Activated CD4-positive, alpha-beta T cell treated with anti-CD3 and anti-CD28 coated beads for 1 hour (primary cell): ENCODE measurements around the gene ZNF358.
"Not testable (repeated sequence)": the region's sequence is repeated elsewhere in the genome, so short reads cannot be mapped to it uniquely, and the experiment has no call there.

Source experiments
- DNase-seq: peaks from one replicate; pipeline ENCODE4 v3.0.0-alpha.2; 2020

Gene ZNF358

DNA sequence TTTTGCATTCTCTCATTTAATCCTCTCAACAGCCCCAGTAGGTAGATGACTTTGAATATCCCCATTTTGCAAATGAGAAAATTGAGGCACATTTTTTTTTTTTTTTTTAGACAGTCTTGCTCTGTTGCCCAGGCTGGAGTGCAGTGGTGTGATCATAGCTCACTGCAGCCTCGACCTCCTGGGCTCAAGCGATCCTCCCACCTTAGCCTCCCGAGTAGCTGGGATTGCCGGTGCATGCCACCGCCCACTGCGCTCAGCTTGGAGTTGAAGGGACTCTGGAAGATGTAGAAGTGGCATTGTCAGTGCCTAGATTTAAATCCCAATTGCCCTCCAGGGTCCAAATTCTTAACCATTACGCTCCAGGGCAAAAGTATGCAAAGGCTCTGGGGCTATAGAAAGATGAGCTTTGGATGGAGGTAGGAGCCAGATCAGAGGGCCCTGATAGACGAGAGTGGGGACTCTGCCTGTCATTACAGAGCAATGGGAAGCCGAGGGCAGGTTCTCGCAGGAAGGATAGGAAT lies 5.7 kb downstream of the ZNF358 start:
- DNase-seq = no peak

DNA sequence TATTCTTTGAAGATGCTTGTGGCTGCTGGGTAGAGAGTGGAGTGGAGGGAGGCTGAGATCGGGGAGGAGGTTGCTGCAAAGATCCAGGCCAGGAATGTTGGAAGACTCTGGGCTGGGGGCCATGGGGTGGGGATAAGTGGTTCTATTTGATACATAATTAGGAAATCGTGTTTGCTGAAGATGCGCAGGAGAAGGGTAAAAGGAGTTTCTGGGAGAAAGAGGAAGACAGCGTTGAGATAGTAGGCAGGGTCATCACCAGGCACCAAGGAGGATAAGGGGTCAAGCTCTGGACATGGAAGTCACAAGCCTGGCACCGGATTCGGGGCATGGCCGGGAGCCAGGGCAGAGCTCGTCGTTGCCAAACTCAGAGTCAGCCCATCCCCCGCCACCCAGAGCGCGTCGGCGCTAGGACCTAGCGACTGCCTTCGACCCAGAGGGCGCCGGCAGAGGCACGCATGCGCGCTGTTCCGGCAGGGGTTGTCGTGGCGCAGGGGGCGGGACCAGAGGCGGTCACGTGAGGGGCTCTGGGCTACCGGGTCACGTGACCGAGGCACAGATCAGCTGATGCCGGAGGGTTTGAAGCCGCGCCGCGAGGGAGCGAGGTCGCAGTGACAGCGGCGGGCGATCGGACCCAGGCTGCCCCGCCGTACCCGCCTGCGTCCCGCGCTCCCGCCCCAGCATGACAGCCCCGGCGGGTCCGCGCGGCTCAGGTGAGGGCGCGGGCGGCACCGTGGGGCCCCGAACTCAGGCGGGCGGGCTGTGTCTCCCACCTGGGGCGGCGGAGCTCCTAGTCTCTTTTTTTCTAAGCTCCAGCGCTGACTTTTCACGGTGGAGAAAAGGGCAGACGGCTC lies 6.4 kb downstream of the ZNF358 start, which contains the start of gene MCOLN1:
Gene MCOLN1, plus strand, starts transcription at position 553 of the 851 bp plus-strand sequence. Its CDS starts 127 bp downstream, at position 680.
- DNase-seq = peak; percentile 100

DNA sequence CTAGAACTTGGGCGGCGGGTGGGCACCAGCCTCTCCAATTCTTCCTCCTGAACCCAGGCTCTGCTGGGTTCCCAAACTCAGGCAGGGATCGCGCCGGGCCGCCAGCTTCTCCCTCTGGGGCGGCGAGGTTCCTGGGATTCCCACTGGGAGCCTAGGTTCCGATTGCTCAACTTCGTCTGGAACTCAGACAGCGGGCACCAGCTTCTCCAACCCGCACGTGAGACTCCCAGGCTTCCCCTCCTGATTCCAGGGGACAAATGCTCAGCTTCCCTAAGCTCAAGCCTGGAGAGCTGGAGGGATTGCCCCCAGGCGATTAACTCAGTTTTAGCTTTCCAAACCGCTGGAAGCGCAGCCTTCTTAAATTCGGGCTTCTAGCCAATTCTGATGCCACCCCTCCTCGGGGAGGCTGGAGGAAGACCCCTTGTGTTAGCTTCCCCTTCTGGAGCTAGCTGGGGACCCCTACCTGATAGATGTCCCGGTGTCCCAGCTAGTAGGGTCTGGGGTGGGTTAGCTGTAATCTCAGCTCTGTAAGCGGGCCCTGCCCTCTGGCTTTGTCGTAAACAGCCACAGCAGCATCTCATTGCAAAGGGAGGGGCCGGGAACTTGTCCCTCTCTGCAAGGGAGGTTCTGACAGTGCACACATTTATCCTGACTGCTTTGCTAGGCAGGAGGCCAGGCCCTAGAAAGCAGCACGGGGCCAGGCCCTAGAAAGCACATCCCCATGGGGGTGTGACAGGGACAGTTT lies 7.2 kb downstream of the ZNF358 start:
- no peak for DNase-seq

DNA sequence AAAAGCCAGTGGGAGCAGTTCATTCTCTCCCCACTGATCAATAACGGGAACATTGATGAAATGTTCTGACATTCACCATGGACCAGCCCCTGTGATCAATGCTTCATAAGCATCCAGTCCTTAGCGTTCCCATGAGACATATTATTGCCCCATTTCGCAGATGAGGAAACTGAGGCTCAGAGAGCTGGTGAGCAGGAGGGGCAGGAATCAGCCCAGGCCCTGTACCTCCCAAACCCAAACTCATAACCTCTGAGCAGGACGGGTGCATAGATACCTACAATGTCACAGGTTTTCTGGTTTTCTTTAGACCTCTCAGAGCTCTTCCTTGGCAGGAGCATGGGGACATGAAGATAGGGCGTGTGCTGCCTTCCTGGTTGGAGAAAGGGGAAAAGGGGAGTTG lies 8.6 kb downstream of the ZNF358 start:
- no peak for DNase-seq

DNA sequence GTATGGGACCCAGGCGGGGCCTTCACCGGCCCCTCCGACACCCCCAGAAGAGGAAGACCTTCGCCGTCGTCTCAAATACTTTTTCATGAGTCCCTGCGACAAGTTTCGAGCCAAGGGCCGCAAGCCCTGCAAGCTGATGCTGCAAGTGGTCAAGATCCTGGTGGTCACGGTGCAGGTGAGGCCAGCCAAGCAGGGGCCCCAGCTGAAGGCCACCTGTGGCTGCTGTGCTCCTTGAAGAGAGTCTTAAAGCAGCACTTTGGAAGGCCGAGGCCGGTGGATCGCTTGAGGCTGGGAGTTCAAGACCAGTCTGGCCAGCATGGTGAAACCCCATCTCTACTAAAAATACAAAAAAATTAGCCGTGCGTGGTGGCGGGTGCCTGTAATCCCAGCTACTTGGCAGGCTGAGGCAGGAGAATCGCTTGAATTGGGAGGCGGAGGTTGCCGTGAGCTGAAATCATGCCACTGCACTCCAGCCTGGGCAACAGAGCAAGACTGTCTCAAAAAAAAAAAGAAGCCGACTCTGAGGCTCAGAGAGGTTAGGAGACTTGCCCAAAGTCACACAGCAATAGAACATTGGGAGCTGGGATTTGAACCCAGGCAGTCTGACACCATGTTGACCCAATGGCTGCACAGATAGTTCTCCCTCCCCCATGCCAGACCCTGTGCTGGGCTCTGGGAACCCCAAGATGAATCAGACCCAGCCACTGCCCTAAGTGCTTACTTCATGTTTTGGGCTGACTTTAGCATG lies 9.3 kb downstream of the ZNF358 start:
- no peak for DNase-seq

DNA sequence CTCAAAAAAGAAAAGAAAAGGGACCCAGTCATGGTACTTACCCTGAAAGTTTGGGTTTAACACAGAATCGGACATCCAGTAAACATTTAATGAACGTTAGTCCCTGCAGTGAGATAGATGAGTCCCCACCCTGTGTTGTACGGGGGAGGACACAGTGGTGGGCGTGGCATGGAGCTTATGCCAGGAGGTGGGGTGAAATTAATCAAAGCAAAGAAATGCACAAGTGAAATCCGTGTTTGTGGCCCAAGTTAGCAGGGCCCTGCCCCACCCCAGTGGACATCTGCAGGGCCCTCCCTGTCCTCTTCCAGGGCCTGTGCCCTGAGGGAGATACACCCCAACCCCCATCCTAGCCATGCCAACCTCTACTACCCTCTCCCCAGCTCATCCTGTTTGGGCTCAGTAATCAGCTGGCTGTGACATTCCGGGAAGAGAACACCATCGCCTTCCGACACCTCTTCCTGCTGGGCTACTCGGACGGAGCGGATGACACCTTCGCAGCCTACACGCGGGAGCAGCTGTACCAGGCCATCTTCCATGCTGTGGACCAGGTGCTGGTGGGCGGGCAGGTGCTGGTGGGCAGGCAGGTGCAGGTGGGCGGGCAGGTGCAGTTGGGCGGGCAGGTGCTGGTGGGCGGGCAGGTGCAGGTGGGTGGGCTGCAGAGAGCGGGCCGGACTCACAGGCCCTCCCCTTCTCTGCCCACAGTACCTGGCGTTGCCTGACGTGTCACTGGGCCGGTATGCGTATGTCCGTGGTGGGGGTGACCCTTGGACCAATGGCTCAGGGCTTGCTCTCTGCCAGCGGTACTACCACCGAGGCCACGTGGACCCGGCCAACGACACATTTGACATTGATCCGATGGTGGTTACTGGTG lies 10.4 kb downstream of the ZNF358 start:
- no peak for DNase-seq

DNA sequence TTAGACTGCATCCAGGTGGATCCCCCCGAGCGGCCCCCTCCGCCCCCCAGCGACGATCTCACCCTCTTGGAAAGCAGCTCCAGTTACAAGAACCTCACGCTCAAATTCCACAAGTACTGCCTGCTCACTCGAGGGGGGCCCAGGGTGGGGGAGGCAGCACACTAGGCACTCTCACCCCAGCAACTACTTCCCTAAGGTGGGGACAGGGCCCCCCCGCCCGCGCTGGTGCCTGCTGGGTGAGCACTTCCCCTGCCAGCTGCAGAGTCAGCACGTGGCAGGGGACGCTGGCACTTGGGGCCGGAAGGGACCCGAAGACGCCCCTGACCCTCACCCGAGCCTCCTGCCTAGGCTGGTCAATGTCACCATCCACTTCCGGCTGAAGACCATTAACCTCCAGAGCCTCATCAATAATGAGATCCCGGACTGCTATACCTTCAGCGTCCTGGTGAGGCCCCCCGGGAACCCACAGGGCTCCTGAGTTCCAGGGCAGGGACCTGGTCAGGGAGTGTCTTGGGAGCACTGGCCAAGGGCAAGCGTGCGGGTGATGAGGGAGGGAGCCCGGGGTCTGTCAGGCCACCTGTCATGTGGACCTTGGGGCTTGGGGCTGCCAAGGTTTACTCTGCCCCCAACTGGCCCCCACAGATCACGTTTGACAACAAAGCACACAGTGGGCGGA lies 11.8 kb downstream of the ZNF358 start:
- no peak for DNase-seq

DNA sequence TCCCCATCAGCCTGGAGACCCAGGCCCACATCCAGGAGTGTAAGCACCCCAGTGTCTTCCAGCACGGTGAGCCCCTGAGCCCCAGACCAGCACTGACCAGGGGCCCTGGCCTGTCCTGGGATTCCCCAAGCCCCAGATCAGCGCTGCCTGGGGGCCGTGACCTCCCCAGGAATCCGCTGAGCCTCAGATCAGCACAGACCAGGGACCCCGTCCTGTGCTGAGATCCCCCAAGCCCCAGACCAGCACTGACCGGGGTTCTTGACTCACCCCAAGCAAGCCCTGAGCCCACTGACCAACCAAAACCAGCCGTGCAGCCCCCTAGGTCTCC lies 12.3 kb downstream of the ZNF358 start:
- DNase-seq = no peak

DNA sequence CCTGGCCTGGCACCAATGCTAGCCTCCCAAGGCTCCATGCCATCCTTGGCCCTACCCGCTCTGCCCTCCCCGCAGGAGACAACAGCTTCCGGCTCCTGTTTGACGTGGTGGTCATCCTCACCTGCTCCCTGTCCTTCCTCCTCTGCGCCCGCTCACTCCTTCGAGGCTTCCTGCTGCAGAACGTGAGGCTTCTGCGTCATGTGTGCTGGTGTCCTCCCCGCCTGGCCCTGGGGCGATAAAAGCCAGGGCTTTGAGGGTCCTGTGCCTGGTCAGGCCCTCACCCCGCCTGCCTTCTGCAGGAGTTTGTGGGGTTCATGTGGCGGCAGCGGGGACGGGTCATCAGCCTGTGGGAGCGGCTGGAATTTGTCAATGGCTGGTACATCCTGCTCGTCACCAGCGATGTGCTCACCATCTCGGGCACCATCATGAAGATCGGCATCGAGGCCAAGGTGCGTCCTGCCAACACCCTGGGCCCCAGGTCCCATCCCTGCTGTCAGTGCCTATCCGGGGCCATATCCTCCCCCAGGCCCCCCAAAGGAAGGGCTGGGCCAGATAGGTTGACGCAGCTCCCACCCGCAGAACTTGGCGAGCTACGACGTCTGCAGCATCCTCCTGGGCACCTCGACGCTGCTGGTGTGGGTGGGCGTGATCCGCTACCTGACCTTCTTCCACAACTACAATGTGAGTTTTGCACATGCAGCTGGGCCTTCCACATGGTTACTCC lies 12.8 kb downstream of the ZNF358 start:
- DNase-seq = no peak

DNA sequence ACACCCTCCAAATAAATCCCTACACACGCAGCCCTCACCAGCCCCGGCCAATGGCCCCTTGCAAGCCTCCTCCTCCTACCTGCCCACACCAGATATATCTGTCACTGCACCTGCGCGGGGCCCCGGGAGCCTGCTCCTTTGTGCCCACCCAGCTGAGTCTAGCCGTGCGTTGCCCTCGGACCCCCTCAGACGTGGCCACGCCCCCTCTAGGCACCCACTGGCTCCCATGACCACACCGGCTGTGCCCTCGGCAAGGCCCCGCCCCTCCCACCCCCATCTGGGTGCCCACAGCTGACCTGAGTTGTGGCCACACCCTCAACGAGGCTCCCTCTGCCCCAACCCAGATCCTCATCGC lies 13.3 kb downstream of the ZNF358 start:
- DNase-seq = no peak

DNA sequence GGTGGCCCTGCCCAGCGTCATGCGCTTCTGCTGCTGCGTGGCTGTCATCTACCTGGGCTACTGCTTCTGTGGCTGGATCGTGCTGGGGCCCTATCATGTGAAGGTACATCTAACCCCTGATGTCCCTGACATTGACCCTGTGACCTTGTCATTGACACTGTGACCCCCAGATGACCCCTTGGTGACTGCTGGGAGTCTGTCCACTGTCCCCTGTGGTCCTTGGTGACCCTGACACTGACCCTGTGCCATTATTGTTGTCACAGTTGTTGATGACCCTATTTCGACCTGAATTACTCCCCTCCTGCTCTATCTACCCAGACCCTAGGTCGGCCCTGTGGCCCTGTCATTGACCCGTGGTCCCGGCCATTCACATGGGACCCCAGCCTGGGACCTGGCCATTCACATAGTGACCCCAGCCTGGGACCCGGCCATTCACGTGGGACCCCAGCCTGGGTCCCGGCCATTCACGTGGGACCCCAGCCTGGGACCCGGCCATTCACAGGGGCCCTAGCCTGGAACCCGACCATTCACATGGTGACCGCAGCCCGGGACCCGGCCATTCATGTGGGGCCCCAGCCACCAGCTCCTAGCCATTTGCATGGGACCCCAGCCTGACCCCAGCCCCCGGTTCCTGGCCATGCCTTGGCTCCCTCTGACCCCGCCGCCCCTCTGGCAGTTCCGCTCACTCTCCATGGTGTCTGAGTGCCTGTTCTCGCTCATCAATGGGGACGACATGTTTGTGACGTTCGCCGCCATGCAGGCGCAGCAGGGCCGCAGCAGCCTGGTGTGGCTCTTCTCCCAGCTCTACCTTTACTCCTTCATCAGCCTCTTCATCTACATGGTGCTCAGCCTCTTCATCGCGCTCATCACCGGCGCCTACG lies 13.9 kb downstream of the ZNF358 start:
- DNase-seq = no peak

DNA sequence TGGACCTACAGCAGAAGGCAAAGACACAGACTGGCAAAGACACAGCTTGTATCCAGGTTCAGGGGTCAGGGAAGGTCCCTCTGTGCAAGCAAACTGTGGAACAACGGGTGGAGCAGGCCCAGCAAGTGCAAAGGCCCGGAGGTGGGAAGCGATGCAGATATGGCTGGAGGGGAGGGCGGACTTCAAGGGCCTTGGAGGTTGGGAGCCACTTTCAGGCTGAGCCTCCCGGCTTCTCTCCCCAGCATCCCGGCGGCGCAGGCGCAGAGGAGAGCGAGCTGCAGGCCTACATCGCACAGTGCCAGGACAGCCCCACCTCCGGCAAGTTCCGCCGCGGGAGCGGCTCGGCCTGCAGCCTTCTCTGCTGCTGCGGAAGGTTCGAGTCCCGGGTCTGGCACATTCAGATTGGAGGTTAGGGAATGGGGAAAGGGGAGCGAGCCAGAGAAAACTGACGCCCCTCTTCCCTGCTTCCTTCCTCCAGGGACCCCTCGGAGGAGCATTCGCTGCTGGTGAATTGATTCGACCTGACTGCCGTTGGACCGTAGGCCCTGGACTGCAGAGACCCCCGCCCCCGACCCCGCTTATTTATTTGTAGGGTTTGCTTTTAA lies 17.5 kb downstream of the ZNF358 start:
- DNase-seq = no peak

DNA sequence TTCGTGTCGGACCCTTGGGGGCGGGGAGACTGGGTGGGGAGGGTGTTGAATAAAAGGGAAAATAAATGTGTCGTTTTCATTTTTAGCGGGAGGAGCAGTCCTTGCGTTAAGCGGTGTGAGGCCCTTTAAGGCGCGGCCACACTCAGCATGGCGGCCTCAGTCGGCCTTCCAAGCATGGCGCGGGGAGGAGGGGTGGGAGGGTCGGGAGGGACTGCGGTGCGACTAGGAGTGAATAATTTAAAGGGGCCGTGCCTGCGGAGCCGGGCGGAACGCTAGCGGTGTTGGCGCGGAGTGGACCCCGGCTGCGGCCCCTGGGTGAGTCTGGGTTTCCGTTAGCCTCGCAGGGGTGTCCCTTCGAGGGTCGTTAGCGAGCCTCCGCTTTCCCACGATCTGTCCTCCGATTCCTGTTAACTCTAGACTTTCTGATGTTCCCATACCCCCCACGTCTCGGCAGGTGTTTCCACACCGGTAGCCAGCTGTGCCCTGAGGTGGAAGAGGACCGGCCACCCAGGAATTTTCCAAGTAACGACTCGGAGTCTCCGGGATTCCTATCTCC lies 18.1 kb downstream of the ZNF358 start:
- DNase-seq = peak; percentile 74

DNA sequence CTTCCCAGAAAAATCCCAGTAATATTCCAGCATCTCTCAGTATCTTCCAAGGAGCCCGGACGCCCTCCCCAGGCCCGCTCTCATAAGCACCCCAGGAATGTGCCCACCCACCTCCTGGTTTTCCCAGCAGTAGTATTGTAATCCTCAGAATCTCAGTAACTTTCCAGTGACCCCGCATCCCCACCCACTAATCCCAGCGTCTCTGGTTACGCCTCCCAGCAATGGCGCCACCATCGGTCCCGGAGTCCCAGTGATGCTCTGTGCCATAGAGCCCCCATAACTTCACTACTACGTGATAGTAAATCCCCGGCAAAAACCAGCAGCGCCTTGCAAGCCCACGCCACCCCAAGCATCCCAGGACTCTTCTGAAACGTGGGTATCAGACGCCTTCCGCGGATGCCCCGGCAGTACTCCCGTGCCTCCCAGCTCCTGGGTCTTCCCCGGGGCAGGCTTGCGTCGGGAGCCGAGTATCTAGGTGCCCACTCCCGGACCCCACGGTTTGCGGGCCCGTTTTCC lies 18.7 kb downstream of the ZNF358 start:
- DNase-seq = no peak

DNA sequence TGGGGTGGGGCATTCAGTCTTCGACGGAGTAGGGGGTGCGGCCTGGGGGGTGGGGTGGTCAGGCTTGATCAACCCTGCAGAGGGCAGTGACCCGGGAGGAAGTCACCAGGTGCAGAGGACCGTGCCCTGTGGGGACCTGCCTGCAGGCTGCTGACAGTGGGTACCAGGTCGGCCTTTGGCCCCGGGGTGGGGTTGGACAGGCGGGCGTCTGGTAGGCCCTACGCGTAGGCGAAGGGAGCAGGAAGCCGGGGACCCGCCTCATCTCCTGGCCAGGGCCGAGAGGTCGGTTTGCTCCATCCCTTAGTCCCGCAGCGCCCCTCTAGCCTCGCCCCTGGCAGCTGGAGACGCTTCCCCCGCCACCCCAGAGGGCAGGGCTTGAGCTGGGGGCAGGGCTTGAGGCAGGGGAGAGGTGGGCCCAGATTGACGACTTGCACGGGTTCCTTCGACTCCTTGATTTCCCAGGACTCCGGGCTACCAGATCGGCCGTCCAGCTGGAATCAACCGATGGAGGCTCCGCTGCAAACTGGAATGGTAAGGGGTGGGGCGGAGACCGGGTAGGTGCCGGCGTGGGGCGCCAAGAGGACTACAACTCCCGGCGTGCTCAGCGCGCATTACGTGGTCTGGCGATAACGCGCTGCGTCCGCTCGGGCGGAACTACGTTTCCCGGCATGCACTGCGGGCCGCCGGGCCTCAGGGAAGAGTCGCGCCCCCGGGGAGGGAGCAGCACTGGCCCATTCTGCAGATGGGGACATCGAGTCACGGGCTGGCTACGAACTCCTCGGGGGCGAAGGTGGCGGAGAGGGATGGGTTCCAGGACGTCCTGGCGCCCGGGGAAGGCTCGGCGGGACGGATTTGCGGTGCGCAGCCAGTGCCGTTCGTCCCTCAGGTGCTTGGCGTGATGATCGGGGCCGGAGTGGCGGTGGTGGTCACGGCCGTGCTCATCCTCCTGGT lies 19.4 kb downstream of the ZNF358 start, which contains the start of gene PNPLA6:
Gene PNPLA6, plus strand, starts transcription at position 671 of the 951 bp plus-strand sequence. Its CDS starts 72 bp downstream, at position 743.
- DNase-seq = peak; percentile 89

DNA sequence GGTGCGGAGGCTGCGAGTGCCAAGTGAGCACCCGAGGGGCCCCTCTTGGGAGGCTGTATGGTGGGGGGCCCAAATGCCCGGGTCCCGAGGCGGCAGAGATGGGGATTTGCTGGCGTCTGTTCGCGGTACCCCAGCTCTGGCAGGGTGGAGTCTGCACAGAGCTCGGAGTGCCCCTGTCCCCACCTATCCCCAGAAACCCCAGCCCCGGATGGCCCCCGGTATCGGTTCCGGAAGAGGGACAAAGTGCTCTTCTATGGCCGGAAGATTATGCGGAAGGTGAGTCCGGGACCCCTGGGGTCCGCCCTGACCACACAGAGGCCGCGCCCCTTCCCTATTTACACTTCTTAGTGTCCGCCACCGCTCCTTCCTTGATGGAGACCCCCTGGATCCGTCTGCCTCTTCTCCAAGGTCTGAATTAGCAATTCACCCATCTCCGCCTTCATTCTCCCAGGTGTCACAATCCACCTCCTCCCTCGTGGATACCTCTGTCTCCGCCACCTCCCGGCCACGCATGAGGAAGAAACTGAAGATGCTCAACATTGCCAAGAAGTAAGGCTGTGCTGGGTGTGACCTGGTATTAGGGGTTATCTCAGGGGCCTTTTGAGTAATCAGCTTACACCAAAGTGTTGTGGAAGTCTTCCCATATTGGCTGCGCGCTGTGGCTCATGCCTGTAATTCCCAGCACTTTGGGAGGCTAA lies 20.2 kb downstream of the ZNF358 start:
- no peak for DNase-seq

DNA sequence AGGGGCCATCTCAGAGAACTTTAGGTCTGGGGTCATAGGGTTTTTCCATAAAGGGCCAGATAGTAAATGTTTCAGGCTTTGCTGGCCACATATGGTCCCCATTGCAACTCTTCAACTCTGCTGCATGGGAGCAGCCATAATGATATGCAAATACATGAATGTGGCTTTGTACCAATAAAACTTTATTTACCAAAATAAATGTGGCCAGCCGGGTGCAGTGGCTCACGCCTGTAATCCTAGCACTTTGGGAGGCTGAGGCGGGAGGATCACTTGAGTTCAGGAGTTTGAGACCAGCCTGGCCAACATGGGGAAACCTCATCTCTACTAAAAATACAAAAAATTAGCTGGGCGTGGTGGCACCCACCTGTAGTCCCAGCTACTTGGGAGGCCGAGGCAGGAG lies 23.1 kb downstream of the ZNF358 start:
- DNase-seq = not testable (repeated sequence)
